ENCODE results near the gene LYPLA2.

LYPLA2 gene

GRCh38 chr1:23837908-23838307 is 47.0 kb downstream of the LYPLA2 start:
- DNase-seq (ENCODE audit: low spot score), result no peak

- DNase-seq (ENCODE audit: low spot score), result peak; percentile 53
Observed at GRCh38 chr1:23838401-23838866, 47.5 kb downstream of the LYPLA2 start.

GRCh38 chr1:23843644-23844043 is 52.7 kb downstream of the LYPLA2 start:
- DNase-seq (ENCODE audit: low spot score), result no peak
